Nephron (organoid): ENCODE results near the gene ANTKMT.

Source experiments
- H3K27ac Mint-ChIP-seq, 3 experiments: 2 replicates each; pipeline ENCODE4 v1.8.0; 2020; ENCODE audit warnings: mixed read lengths in 3 of 3, mild to moderate bottlenecking in 2 of 3, moderate library complexity in 1 of 3
- H3K27me3 Mint-ChIP-seq: 2 replicates; pipeline ENCODE4 v1.8.0; 2021; ENCODE audit warnings: low read depth, mild to moderate bottlenecking, moderate library complexity, mixed read lengths
- H3K36me3 Mint-ChIP-seq: 2 replicates; pipeline ENCODE4 v1.8.0; 2020; ENCODE audit warnings: low read depth, mixed read lengths
- H3K4me1 Mint-ChIP-seq: 2 replicates; pipeline ENCODE4 v1.8.0; 2020; ENCODE audit warnings: mixed read lengths
- H3K4me3 Mint-ChIP-seq, 3 experiments: 2 replicates each; pipeline ENCODE4 v1.8.0; 2020; ENCODE audit warnings: mild to moderate bottlenecking in 3 of 3, mixed read lengths in 3 of 3, moderate library complexity in 2 of 3
- H3K9me3 Mint-ChIP-seq: 2 replicates; pipeline ENCODE4 v1.8.0; 2020; ENCODE audit warnings: mixed read lengths
- CTCF ChIP-seq, 3 experiments: fragments of 200-600 bp; sonication (generic); IDR thresholded peaks; one replicate each; pipeline ENCODE4 v1.5.0; 2021; ENCODE audit warnings: antibody characterized with exemption in 3 of 3; ENCODE audit not compliant: unreplicated experiment in 3 of 3

ANTKMT gene

DNA sequence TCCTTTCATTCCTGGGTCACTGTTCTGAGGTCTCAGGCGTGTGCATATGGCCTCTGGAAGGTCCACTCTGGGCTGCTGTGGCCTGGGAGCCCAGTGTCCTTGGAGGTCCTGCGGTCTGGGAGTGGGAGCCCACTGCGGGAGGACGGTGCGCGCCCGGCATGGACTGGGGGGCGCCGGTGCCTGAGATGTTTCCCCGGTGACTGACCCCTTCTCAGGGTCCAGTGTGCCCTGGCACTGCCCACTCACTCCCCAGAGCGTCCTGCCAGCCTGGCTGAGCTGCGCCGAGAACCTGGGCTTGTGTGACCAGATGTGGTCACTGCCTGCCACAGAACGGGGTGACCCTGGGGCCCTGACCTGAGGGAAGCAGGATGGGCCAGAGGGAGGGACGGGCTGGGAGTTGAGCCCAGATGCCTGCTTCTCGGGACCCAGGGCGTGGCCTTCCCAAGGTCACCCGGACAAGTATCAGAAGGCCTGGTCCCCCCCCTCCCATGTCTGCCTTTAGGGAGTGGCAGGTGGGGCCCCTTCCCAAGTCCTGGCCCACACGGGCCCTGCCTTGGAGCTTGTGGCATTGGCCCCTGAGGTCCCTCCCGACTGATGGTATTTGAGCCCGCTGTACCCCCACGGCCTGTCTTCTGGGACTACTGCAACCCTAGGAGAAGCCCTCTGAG, 46.6 kb upstream of the ANTKMT start:
- no peak for TF ChIP-seq CTCF (IDR thresholded peaks at IDR 0.05; ENCODE audit: unreplicated experiment in 3 of 3)
- no peak overlapping the region for H3K27ac Mint-ChIP-seq
- peaks cover 6% of the 10 kb centered on the region for H3K27me3 Mint-ChIP-seq
- H3K9me3 Mint-ChIP-seq = no peaks in the 10 kb centered on the region
- peaks cover 3% of the 10 kb centered on the region for H3K36me3 Mint-ChIP-seq
- no peaks in the 10 kb centered on the region for H3K4me1 Mint-ChIP-seq
- peak overlapping the region in 2 of 3 experiments; percentile 32 to 51 for H3K4me3 Mint-ChIP-seq

DNA sequence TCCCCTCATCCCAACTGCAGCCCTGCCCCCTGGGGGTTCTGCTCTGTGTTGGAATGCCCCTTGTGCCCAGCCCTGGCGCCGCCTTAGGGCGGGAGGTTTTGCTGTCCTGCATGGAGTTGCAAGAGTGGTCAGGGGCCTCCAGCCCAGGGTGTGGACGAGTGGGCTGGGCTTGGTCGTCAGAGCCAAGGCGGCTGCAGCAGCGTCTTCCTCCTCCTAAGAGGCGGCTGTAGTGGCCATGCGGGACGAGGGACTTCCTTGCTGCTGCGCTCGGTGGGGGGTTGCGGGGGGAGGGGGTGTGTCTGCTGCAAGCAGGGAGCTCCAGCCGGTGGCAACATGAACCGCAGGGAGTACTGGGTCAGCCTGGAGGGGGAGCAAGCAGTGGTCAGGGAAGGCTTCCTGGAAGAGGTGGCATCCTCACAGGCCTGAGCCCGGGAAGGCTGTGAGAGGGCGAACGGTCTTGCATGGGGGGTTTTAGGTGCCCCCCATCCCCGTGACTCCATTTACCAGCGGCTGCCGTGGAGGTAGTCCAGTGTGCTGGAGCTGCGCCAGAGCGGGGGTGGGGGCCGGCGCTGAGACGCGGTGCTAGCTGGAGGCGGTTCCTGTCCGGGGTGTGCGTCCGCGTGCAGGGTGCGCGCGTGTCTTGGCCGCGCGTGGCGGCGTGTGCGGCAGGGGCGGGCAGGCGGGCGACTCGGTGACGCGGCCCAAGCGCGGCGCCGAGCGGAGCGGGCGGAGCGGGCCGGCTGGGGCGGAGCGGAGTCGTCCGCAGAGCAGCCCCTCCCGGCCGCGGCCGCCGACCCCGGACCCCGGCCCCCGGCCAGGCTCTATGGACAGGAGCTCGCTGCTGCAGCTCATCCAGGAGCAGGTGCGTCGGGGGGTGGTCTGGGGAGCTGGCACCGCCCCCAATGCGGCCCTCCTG, 45.7 kb upstream of the ANTKMT start, which contains the start of gene RHBDL1:
Gene RHBDL1, plus strand, starts transcription at position 704 of the 916 bp plus-strand sequence. Its CDS starts 120 bp downstream, at position 824.
- TF ChIP-seq CTCF (IDR thresholded peaks at IDR 0.05; ENCODE audit: unreplicated experiment in 3 of 3) = no peak
- Mint-ChIP-seq H3K27ac (no peak within 1 kb of the TSS), H3K36me3 (peaks cover 3% of the 10 kb centered on the region), H3K4me3 (peak within 1 kb of the TSS; percentile 42 to 69 (median 69)), H3K4me1 (no peaks in the 10 kb centered on the region), H3K9me3 (no peaks in the 10 kb centered on the region), H3K27me3 (peaks cover 6% of the 10 kb centered on the region)

- Mint-ChIP-seq H3K27ac (no peak overlapping the region), H3K4me1 (no peaks in the 10 kb centered on the region), H3K4me3 (no peak overlapping the region), H3K27me3 (peaks cover 6% of the 10 kb centered on the region), H3K36me3 (peaks cover 2% of the 10 kb centered on the region), H3K9me3 (no peaks in the 10 kb centered on the region)
- no peak for TF ChIP-seq CTCF (IDR thresholded peaks at IDR 0.05; ENCODE audit: unreplicated experiment in 3 of 3)
Measured at GRCh38 chr16:675884-676564, 44.9 kb upstream of the ANTKMT start.

- TF ChIP-seq CTCF (IDR thresholded peaks at IDR 0.05; ENCODE audit: unreplicated experiment in 3 of 3) = no peak
- Mint-ChIP-seq H3K9me3 (no peaks in the 10 kb centered on the region), H3K27me3 (peaks cover 6% of the 10 kb centered on the region), H3K36me3 (no peaks in the 10 kb centered on the region), H3K27ac (no peak overlapping the region), H3K4me3 (no peak overlapping the region), H3K4me1 (no peaks in the 10 kb centered on the region)
Measured at GRCh38 chr16:676565-676902, 44.4 kb upstream of the ANTKMT start.

DNA sequence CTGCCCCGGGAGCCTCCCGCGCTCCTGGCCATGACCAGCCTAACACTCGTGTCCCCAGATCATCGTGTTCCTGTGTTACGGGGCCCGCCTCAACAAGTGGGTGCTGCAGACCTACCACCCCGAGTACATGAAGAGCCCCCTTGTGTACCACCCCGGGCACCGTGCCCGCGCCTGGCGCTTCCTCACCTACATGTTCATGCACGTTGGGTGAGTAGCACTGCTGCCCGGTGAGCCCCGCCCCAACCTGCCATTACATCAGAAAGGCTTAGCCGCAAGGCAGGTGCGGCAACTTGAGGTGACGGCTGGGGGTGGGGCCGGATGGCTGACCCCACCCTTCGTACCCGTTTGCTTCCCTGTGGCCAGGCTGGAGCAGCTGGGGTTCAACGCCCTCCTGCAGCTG, 44.0 kb upstream of the ANTKMT start:
- H3K4me1 Mint-ChIP-seq = no peaks in the 10 kb centered on the region
- H3K36me3 Mint-ChIP-seq = no peaks in the 10 kb centered on the region
- TF ChIP-seq CTCF (IDR thresholded peaks at IDR 0.05; ENCODE audit: unreplicated experiment in 3 of 3) = no peak
- H3K4me3 Mint-ChIP-seq = no peak overlapping the region
- no peak overlapping the region for H3K27ac Mint-ChIP-seq
- no peaks in the 10 kb centered on the region for H3K9me3 Mint-ChIP-seq
- peaks cover 6% of the 10 kb centered on the region for H3K27me3 Mint-ChIP-seq
